GM21423 (cell line): ENCODE measurements around the gene FBP1.

Experiments used
- ATAC-seq: cut with Tn5 transposase; IDR thresholded peaks from one replicate; pipeline ENCODE4 v1.9.1; 2021; ENCODE audit warnings: mild to moderate bottlenecking, moderate library complexity; ENCODE audit not compliant: unreplicated experiment

The FBP1 gene

DNA sequence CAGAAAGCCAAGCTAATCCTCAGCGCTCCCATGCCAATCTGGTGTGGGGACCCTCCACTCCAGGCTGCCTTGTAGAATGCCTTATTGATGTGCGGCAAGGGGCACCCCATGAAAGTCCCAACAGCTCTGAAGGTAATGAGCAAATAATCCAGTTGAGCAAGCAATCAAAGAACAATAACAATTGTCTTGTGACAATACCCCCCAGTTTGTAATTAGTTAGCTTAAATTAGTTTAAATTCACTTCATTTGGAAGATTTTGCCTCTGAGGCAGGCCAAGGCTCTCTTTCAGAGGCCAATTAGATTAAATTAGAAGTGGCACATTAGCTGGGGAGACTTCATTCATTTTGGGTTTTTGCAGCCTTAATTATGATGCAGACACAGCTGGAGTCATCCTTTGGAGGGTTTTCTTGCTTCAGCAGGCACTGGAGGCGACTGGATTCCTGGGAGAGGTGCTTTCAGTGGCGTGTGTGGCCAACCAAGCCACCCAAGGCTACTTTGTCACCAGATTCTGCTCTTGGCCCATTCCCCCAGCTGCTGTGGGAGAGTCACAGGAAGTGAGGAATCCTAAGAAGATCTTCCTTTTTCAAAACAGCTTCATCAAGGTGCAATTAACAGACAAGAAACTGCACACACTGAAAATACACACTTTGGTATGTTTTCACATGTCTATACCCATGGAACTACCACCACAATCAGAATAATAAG lies 17.9 kb upstream of the FBP1 start:
- no peak for ATAC-seq

GRCh38 chr9:94656200-94656599 lies 16.9 kb upstream of the FBP1 start:
- ATAC-seq, result peak; percentile 98

- ATAC-seq, result no peak
These were observed 16.4 kb upstream of the FBP1 start for GRCh38 chr9:94655739-94656138.

GRCh38 chr9:94654165-94654894 lies 15.0 kb upstream of the FBP1 start:
- ATAC-seq, result no peak

DNA sequence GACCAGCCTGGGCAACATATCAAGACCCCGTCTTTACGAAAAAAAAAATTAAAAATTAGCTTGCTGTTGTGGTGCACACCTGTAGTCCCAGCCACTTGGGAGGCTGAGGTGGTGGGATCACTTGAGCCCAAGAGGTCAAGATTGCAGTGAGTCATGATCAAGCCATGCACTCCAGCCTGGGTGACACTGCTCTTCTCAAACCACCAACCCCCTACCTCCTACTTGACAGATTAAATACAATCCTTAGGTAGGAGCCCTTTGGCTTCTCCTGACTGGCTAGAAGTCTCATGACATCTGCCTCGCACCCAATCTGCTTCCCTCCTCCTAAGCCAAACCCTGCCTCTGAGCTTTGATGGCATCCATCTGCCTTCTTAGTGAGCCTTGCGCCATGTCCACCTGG lies 11.6 kb upstream of the FBP1 start:
- ATAC-seq, result no peak

DNA sequence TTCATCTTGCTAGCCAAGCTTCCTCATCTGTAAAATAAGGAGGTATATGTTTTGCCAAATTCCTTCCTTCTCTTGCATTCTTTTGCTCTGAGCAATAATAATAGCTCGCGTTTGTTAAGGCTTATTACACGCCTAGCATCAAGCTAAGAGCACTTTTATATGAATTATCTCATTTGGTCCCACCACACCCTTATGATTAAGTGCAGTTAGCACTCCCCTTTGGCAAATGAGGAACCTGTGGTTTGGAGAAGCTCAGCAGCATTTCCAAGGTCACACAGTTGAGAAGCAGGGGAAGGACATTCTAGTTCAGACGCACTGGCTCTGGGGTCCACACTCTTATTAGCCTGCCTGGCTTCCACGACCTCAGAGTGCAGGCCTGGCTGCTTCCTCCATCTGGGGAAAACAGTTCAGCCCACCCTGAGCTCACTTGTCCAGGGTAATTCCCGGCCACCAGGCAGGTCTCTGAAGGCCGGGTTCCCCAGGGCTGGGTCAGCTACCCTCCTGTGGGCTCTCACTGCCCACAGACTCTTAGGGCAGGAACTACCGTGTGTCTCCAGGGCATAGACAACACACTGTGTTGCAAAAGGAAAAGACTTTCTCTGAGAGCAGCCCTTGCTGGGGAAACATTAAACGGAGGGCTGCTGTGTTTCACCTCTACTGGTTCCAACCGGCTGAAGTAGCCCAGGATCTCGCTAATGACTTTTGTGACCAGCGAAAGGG lies 9.9 kb upstream of the FBP1 start:
- no peak for ATAC-seq

- no peak for ATAC-seq
These were observed 8.9 kb upstream of the FBP1 start for GRCh38 chr9:94648185-94648584.

DNA sequence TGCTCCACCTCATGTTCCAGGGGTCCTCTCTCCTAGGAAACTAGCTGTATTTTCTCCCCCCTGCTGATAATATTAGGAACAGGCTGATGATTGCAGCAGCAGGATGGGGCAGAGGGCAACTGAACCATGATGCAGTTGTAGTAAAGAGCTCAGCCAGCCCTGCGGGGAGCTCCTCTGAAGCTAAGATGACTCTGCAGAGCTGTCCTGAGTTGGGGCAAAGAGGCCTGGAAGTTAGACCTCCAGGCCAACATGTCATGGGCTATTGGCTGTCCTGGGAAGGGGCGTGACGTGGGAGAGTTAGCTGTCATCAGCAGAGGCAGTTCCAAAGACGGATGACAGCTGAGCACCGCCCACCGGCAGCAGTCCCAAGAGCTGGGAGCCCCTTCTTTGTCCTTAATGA lies 6.6 kb upstream of the FBP1 start:
- ATAC-seq, result no peak

DNA sequence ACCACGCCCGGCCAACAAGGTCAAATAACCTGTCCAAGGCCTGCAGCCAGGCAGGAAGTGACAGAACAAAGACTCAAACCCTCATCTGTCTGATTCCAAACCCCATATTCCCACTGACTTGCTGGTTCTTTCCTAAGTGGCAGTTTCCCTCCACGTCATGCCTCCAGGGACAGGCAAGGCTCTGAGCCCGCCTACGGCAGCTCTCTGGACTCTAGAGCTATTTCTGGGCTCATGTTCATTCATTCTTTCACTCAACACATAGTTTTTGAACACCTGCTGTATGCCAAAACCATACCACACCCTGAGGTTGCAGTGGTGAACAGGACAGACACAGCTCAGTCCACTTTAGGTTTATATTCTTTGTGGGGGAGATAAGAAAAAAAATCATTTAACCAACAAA lies 5.2 kb upstream of the FBP1 start:
- no peak for ATAC-seq

- no peak for ATAC-seq
These were observed 4.4 kb upstream of the FBP1 start for GRCh38 chr9:94643741-94644140.

DNA sequence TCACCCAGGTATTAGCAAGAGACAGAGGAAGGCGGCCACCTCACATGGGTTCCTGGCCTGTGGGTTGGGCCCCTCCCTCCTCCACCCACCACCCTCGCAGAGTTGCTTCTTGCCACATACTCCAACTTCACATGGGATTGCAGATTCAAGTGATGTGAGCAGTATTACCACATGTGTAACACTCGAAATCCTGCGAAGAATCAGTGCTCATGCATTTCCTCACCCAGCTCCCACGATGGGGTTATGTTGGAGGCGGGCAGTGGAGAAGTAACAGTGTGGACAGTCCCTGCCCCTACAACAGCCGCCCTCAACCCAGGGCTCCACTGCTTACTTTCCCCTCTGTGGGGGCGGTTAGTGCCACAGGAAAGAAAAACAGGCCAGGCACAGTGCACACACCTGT lies 3.9 kb upstream of the FBP1 start:
- no peak for ATAC-seq

- no peak for ATAC-seq
These were observed 3.2 kb upstream of the FBP1 start for GRCh38 chr9:94642501-94642900.

DNA sequence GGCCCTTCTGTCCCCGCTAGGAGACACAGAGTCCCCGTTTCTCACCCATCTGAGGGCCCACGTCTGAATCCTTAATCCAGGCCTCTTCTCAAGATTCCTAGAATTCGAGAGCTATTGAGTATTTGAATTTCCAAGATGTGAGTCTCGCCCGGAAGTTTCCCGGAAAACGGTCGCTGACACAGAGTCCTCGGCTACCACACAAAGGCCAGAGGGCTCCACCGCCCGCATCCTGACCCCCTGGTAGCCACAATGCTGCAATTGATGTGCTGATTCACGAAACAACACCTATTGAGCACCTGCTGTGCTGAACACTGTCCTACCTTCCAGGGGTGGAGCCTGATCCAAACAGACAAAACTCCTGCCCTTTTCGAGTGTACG lies 670 bp upstream of the FBP1 start:
- ATAC-seq, result no peak

DNA sequence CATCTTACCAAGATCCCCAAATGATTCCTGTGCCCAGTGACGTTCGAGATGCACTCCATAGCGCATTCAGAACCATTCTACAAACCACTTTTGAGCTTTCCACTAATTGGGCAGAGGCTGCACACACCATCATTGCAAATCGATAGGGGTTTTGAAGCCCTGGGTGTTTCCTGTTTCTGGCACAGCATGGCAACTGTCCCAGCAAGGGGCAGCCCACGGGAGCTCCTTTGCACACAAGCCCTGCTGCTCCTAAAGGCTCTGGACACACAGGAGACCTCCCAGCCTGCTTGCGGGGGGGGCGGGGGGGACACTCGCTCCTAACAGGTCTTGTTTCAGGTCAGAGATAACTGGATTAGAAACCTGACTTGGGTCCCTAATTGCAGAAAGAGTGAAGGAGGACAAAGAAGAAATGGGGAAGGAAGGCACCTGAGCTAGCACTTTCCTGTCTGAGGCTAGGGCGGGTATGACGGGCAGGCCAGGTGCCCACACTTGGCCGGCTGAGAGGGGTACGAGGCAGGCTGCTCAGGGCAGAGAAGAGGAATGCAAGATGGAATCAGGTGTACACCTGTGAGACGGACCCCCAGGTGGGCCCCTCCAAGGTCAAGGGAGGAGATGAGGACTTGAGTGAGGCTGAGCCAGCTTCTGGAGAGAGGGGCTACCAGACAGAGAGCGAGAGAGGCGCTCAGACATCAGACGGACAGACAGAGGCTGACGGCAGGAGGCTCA lies 820 bp downstream of the FBP1 start:
- ATAC-seq, result no peak

- no peak for ATAC-seq
These were observed 6.6 kb downstream of the FBP1 start for GRCh38 chr9:94632737-94633136.

- no peak for ATAC-seq
These were observed 7.7 kb downstream of the FBP1 start for GRCh38 chr9:94631599-94631998.

- ATAC-seq, result no peak
These were observed 8.5 kb downstream of the FBP1 start for GRCh38 chr9:94630833-94631232.

DNA sequence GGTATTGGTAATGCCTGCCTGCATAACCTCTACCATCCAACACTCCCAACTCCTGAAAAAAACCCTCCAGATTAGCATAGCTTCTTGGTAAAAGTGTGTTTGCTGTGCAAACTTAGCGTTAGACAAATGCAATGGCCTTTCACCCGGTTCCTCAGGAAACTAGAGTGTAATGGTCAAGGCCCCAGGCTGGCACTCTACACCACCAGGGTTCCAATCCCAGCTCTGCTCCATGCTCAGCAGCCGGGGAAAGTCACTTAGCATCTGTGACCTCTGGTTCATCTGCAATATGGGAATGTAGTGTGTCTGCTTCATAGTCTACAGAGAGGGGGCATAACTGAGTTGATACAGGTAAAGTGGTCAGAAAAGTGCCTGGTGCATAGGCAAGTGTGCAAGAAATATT lies 9.0 kb downstream of the FBP1 start:
- ATAC-seq, result no peak

DNA sequence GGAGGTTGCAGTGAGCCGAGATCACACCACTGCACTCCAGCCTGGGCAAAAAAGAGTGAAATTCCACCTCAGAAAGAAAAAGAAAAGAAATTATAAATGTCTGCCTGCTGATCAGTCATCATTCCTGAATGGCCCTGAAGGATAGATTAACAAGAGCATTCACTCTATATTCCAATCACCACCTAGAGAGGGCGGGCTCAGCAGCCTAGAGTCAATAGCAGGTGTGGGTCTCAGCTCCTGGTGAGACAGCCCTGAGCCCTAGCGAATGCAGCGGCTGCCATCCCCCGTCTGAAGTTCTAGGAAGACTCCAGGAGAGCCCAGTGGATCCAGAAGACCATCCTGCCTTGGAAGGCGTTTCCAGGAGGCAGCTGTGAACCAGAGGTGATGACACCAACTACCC lies 12.0 kb downstream of the FBP1 start:
- no peak for ATAC-seq

GRCh38 chr9:94625835-94626234 lies 13.5 kb downstream of the FBP1 start:
- no peak for ATAC-seq

- no peak for ATAC-seq
These were observed 14.7 kb downstream of the FBP1 start for GRCh38 chr9:94624629-94625028.
